Activated CD4-positive, CD25-positive, alpha-beta regulatory T cell treated with anti-CD3 and anti-CD28 coated beads, Interleukin-2, amount 50 U/mL, for 24 hours (primary cell): Measurements from ENCODE around the gene AK8.
A peak's percentile ranks its signal among the peaks of the same experiment; 100 is the strongest.

Experiments used
- ATAC-seq, 2 donors: fragments of 150-1000 bp; cut with Tn5 transposase; one replicate each; pipeline ENCODE4 v1.10.0; 2021; ENCODE audit warnings: mild to moderate bottlenecking in 1 of 2, moderate library complexity in 1 of 2

Gene AK8

DNA sequence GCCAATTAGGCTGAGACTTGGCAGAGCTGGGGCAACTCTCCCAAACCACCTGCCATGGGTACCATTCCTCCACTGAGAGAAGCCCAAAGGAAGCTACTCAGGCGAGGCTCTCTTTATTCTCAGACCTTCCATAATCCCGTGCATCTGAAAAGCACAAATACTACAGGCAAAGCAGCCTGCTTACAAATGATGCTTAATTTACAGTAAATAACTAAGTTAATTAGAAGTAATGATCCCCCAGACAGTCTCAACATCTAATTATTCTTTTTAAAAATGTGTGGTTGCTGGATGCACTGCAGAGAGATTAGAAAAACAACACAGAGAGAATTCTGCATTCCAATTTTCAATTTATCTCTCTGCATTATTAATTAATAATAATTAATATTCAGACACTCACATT is 53.1 kb downstream of the AK8 start:
- no peak for ATAC-seq

DNA sequence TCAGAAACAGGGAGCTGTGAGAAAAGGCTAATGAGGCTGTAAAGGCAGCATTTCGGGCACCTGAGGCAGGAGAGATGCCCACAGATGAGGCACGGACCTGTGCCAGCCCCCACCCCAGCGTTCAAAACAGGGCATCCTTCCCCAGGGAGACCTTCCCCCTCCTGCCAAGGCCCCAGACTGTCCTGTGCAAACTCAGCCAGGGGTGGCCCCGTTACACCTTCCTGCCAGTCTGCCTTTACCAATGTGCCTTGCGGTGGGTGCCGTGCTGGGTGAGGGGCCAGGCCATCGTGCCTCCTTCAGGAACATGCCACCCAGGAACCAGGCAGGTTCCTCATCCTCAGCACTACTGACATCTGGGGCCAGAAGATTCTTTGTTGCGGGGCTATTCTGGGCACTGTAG is 53.9 kb downstream of the AK8 start:
- no peak for ATAC-seq

DNA sequence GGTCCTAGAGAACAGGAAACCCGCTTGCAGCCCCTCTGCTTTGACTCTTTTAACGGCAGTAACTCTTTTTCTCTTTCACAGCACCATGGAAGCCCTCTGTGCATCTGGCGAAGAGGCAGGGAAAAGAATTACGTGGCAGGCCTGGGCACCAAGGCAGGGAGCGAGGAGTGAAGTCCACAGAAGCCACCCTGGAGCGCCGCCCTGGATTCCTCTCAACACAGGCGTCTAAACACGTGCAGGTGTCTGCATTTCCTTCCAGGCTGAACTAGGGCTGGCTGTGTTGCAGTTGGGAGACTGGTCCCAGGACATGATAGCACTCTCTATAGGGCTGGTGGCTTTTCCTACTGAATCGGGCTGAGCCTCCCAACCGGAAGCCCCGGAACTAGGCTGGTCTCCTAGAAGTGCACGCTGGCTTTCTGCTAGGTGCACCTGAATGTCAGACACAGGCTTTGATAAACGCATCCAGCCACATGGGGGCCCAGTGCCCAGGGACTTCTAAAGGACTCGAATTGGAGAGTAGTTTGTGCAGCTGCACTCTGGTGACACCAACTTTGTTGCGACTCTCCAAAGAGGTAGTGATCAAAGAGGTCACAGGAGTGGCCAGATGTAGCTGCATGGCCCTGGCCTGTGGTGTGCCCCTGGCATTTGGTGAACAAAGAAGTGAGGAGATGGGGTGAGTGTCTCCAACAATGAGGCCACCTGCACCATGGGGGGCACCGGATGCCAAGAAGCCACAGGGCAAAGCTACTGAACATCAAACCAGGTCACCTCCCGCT is 54.5 kb downstream of the AK8 start:
- no peak for ATAC-seq

DNA sequence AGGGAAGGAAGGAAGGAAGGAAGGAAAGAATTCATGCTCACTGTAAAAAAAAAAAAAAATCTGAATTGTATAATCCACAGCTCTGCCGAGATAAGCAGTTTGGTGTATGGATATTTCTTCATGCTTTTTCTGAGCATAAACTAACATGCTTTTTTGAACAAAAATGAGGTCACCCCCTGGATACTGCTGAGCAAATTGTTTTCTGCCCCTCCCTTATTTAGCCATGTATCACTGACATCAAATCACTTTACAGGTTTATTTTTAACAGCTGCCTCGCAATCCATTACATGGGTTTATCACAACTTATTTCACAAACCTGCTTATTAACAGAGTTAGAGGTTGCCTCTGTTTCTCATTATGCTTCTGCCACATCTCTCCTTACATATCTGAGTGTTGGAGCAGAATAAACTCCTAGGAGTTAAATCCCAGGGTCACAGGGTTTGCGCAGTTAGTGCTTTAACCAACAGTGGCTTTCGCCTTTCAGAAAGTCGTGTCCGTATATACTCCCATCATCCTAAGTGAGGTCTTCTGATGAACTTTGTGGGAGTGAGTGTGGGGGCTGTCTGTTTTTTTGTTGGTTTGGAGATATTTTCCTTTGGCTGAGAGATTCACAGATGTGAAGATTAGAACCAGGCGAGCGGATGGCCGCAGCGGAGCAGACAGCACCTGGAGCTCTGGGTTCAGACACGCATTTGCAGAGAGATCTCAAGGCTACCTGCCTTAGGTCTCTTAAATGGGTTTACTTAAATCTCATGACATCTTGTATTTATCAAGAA is 57.7 kb downstream of the AK8 start:
- no peak for ATAC-seq

DNA sequence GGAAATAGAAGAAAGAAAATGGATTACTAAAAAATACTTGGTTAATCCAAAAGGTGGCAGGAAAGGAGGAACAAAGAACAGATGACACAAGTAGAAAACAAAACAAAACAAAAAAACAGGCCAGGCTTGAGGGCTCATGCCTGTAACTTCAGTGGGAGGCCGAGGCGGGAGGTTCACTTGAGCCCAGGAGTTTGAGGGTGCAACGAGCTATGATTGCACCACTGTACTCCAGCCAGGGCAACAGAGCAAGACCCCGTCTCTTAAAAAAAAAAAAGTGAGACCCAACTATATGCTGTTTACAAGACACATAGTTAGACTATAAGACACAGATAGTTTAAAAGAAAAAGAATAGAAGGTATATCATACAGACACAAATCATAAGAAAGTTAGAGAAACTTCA is 59.5 kb downstream of the AK8 start:
- no peak for ATAC-seq

DNA sequence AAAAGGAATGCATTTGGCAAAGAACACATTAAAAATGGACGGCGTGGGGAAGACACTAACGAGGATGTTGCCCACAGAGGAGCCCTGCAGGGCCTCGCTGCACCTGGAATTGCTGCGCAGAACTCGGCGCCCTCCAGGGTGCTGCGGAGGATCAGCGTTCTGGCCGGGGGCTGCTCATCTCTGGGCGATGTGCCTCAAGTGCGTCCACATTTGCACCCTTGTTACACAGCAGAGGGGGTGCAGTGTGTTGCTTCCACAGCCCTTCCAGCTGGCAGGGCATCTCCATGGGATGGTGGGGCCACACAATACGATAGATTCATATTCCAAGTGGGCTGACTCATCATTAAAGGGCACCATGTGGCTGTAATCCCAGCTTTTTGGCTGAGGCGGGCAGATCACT is 63.1 kb downstream of the AK8 start:
- no peak for ATAC-seq

DNA sequence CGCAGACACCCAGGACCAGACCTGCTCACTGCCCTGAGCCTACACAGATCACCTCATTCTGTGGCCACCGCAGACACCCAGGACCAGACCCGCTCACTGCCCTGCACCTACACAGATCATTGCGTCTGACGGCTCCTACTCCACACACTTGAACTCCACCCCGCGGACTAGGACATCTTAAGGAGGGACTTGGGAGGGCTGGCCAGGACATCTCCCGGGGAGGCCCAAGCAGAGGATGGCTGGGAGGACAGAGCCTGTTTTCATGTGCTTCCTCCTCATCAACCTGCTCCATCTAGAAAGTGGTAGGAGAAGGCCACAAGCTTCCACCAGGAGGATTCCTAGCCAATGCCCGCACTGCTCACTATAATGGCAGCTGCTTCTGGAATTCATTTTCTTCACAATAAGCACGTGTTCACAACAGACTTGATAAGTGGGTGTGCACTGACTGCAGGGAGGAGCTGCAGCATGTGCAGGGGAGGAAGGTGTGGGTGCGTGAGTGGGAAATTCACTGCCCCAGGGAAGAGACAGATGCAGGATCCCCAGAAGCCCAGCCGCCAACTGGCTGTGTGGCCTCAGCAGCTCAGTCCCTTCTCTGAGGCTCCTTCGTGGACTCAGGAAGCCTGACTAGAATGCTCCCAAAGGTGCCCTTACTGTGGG is 64.8 kb downstream of the AK8 start:
- no peak for ATAC-seq

DNA sequence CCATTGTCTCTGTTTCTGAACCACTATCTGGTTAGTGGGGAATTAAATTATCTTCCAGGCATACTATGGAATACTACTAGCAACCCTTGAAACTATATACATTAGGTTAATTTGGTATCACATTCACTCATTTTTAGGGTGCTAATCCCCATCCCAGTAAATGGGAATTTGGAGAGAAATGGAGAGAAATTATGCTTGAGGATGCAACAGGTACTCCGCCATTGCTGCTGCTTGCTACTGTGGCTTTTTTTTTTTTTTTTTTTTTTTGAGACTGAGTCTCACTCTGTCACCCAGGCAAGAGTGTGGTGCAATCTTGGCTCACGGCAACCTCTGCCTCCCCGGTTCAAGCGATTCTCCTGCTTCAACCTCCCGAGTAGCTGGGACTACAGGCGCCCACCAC is 66.1 kb downstream of the AK8 start:
- no peak for ATAC-seq

DNA sequence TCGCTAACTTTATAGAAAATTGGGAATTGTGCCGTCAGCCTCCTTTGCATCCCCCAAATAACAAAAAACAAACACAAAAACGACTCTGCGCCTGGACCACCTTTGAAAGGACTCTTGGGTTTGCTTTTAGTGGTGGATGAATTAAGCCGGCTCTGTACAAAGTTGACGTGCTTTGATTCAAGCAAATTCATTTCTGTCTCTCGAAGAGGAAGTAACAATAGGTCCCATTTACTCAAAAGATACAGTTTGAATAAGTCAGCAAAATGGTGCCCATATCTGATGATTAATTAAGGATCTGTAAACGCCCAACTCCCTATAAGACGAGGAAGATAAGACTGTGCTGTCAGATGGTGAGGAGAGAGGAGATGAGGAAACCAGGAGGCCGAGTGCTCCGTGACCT is 67.8 kb downstream of the AK8 start:
- no peak for ATAC-seq

DNA sequence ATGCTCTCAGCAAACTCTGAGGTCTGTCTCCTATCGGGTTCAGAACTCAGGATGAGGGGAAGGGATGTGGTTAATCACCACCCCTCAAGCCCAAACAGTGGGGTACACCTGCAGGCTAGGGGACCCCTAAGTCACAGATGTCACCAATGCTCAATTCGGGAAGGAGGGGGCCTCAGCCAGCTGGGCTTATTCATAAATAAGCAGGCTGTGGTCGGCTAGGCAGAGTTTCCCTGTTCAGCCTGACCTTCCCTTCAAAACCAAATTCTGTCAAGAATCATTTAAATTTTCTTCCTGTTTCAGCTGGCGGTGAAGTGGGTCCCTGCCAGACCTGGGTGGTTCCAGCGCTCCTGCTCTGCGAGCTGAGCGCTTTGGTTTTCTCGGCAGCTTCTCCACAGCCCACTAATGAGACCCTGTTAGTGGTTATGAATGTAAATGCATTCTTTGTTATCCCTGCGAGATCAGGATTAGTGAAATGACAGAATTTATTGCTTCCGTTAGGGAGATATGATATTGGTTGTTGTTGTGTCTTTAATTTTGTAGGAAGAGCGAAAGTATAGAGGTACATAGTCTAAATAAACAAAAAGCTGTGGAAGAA is 68.3 kb downstream of the AK8 start:
- ATAC-seq = no peak

DNA sequence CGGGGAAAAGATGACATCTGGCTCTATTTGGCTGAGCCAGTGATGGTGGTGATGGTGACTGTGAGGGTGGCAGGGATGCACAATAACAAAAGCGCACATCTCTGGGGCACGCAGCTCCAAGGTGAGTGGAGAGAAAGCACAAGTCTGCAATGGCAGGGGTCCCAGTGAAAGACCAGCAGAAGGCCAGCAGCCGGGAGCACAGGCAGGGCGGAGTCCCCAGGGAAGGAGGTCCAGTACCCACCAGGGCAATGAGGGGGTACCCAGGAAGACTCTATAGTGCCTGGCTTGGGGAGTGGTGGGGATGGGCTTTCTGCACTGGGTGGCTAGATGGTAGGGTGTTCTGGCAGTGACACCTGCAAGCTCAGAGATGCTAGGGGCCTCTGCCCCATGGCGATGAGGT is 69.4 kb downstream of the AK8 start:
- no peak for ATAC-seq

DNA sequence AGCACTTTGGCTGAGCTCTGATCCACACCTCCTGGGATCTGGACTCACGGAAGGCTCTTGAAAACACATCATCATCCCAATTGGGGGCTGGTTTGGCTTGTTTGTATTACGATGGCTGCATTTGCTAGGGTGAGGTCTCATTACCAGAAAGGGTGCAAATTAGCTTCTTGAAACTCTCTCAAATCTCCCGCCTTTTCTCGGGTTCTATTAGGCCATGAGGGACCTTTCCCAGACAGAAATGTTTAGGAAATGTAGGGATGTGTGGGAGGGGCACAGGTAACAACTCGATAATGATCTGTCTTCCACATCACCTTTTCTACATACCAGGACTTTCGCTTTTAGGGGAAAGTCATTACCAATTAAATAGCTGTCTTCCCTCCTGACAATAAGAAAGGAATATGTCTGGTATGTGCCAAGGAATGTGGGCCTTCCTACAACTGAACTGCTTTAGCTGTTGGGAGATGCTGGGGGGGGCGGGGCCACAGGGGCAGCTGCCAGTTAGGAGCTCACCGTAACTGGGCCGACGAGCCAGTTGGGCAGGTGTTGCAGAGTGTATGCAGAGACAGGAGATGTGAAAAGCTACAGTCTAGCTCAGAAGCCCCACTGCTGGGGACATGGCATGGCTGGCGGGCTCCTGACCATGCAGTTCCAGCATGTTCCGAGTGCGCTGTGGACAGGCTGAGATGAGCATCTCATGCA is 71.2 kb downstream of the AK8 start:
- ATAC-seq = no peak

DNA sequence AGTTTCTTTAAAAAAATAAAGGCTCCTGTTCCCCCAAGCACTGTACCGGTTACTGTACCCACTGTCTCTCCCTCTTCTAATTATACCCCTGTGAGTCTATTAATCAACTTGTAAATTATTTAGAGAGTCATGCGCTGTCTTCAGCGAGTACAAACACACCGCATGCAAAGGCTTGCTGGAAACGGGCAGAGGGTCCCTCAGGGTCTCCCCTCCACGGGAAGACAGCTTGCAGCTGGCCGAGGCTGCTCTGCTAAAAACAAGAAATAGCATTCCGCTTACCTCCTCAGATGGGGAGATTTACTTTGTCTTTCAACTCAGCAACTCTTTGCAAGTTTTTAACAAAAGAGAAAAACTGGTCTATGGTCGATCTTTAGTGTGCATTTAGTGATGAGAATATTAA is 71.8 kb downstream of the AK8 start:
- no peak for ATAC-seq

DNA sequence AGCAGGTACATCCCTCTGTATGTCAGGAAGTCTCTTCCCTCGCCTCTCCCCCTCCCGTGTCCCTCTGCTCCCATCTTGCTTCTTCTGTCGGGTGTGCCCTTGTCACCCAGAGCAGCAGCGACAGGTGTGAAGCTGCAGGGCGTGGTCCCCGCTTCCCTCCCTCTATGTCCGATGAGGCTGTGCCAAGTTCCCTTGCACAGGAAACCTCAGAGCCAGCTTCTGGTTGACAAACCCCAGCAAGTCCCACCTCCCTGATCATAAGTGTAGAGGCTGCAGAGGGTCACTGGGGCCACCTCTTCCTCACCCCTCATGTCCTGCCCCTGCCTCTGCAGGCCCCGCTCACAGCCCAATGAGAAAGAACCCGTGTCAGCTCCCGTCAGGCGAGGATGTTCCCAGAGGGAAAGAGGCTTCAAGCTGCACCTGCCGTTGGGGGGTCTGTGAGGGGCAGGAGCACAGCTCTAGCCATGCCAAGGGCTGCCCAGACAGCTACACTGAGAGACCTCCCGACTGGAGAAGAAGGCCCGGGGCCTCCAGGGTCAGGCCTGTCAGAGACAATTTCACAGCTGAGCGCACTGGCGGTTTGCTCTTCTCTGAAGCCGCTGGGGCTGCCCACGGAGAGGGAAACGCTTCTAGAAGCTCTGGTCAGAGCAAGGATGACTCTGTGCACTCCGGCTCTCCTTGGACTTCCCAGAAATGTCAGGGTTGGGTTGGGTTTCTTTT is 73.3 kb downstream of the AK8 start:
- no peak for ATAC-seq

DNA sequence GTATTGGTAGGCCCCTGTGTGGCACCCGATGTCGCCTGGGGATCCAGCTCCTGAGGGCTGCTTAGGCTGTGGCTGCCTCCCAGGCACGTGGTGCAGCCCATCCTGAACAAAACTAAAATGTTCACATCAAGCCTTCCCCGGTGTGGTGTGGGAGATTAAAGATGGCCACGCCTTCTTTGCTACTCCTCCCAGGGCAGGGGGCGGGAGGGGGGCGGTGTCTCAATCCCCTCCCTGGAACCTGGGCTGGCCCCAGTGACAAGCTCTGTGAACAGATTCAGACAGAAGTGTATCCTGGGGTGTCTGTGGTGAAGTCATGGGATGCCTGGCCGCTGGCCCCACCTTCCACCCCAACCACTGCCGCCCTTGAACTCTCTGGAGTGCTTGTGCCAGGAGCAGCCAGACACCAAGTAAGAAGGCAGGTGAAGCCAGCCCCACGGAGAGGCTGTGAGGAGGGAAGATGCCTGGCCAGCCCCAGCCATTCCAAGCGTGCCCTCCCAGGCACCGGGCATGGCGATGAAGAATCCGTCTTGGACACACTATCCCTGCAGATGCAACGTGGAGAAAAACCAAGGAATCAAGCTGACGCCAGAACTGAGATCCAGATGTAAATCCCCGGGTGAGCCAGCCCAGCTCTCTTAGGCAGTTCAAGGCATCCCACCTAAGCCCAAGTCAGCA is 75.8 kb downstream of the AK8 start:
- no peak for ATAC-seq

DNA sequence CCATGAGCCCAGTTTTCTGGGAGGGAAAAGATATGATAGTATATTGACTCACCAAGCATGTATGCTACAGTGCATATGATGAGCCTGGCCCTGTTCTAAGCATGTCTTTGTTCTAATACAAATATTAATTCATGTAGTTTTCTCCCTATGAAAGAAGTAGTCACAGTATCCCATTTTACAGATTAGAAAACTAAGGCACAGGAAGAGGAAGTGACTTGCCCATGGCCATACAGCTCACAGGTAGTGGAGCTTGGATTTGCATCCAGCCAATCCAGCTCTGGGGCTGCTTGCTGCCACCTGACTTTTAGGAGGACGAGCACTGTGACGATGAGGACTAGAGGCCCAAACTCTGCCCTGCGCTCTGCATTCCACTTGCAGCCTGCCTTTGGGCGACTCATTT is 76.4 kb downstream of the AK8 start:
- no peak for ATAC-seq

DNA sequence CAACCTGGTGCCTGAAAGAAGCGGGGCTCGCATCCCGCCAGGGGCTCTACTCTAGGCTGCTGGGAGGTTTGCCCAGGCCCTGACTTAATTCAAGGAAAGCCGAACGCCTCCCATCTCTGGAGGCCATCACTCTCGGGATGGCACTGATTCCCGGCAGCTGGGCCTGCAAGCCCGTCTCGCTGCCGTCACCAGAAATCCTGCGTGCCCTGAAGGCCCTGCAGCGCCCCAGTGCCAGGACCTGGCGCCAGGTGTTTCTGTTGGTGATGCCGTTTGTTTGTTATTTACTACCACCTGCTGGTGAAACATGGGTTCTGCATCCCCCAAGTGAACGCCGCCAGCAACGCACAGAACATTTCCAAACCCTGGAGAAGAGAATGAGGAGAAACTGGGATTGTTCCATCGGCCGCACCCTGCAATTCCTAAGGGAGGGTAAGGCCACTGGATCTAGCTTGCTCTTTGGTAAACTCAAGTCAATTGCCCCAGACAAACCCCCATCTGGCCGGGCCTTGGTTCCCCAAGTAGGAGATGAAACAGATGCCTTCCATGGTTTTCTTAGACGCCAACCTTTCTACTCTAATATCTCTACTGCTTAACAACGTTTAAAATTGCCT is 77.9 kb downstream of the AK8 start:
- ATAC-seq = peak; percentile 77

DNA sequence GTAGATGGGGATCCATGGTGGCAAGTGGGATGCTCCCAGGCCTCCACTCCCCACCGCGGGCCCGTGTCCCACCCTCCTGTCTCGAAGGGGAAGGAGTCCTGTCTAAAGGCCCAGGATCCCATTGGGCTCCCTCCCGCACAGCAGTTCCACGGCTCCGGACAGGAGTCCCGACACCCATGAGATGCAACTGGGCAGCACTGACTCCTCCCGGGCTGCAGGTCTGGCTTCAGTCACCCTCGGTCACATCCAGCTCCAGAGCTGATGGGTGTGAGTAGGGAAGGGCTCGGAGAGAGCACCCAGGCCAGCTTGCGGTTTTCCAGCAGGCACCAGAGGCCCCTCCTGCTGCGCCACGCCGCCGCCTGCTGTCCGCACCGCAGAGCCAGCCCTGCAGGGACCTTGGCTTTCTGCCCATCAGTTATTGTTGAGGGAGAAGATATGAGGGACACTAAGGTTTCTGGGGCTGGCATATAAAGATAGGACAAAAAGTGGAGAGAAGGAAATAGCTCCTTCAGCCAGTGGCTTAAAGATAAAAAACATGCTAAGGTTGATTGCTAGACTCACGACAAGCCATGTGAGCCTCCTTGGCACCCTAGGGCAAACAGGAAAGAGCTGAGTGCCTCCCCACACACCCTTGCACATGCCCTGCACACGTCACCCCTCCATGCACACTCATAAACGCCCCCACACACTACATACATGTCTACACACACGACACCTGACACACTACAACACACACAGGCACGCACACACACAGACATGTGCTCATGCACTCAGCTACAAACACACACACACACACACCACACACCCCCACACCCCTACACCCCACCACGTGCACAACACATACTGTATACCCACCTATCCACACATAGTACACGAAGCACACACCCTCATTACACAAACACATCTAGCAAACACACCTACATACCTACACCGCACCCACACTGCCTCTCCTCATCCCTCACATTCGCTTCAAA is 79.0 kb downstream of the AK8 start:
- no peak for ATAC-seq

DNA sequence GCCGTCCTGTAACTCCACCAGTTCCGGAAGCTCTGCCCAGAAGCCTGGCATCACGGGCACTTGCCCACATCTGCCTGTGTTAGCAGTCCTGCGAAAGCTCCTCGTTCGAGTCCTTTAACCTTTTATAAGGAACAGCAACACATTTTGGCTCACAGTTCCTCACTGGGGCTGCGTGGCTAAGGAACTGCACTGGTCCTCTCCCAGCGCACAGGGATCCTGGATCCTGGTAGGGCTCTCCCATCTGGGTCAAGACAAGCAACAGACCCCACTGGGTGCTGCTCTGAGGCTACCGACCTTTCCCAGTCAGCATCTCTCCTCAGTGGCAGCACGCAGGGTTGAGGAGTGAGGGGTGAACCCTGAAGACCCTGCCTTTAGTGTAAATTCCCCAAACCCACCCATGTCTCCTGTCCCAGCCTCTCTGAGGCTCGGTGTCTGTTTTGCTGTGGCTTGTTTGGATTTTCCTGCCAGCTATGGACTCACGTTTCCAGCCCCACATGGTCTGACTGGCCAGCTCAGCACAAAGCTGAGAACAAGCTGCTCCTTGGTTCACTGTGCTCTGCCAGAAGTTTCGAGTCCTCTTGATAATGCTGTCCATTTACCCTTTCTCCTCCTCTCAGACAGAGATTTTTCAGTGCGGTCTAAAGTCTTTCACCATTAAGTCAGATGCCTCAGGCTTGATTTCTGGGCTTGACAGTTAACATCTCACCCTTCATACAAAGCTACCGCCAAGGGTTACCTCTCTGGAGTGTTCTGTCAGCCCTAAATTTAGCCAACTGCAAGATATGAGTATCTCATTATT is 80.0 kb downstream of the AK8 start:
- ATAC-seq = no peak
